Measurements from ENCODE around the gene ERBB2. TPM values are rescaled to one million over a fixed set of nuclear protein-coding genes. Genes with fewer than 3 reads are reported as not detected.

The ERBB2 gene
- total and polyA plus RNA-seq, 9 of the 15 experiments (the other 6 are each of a cell fraction or from before 2014, with no cell fraction given), result 0.74 to 5.6 (median 3.3) TPM

GRCh38 chr17:39722965-39723848 lies 23.3 kb downstream of the ERBB2 start (continued):
- no peak for TF ChIP-seq DLX4 (CRISPR knock-in tag; IDR thresholded peaks at IDR 0.05)
- no peak for TF ChIP-seq CREB3L1 (IDR thresholded peaks at IDR 0.05; ENCODE audit: borderline replicate concordance, low read depth)
- TF ChIP-seq, protein P1, sequence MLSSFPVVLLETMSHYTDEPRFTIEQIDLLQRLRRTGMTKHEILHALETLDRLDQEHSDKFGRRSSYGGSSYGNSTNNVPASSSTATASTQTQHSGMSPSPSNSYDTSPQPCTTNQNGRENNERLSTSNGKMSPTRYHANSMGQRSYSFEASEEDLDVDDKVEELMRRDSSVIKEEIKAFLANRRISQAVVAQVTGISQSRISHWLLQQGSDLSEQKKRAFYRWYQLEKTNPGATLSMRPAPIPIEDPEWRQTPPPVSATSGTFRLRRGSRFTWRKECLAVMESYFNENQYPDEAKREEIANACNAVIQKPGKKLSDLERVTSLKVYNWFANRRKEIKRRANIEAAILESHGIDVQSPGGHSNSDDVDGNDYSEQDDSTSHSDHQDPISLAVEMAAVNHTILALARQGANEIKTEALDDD (IDR thresholded peaks at IDR 0.05), result no peak
- no peak for TF ChIP-seq ELF4 (CRISPR knock-in tag; IDR thresholded peaks at IDR 0.05)
- no peak for TF ChIP-seq NFE2L1 (tag; IDR thresholded peaks at IDR 0.05; ENCODE audit: borderline replicate concordance, low read depth)
- TF ChIP-seq HOXB6 (CRISPR knock-in tag; IDR thresholded peaks at IDR 0.05; ENCODE audit: borderline replicate concordance), result no peak
- no peak for TF ChIP-seq ZNF12 (CRISPR knock-in tag; IDR thresholded peaks at IDR 0.05)
- no peak for TF ChIP-seq CSDE1 (IDR thresholded peaks at IDR 0.05)
- TF ChIP-seq ELK3 (CRISPR knock-in tag; IDR thresholded peaks at IDR 0.05), result no peak
- no peak for TF ChIP-seq HDAC3 (IDR thresholded peaks at IDR 0.05; ENCODE audit: borderline replicate concordance, partially characterized antibody)
- no peak for TF ChIP-seq PHTF2 (CRISPR knock-in tag; IDR thresholded peaks at IDR 0.05)
- TF ChIP-seq ZNF584 (CRISPR knock-in tag; IDR thresholded peaks at IDR 0.05; ENCODE audit: low read depth), result no peak
- no peak for TF ChIP-seq NR2F6 (CRISPR knock-in tag; IDR thresholded peaks at IDR 0.05)
- no peak for TF ChIP-seq NR0B1 (IDR thresholded peaks at IDR 0.05; ENCODE audit: partially characterized antibody)
- no peak for TF ChIP-seq TEAD4 (IDR thresholded peaks at IDR 0.05; ENCODE audit: low read length)
- no peak for TF ChIP-seq TEAD4 (CRISPR knock-in tag; IDR thresholded peaks at IDR 0.05; ENCODE audit: borderline replicate concordance)
- no peak for TF ChIP-seq ATF1 (CRISPR knock-in tag; IDR thresholded peaks at IDR 0.05)
- 0 out of 2 replicates have a peak, but pooled peaks have one; percentile 33 for TF ChIP-seq ATF1 (tag; IDR thresholded peaks at IDR 0.05)
- TF ChIP-seq, protein P2, sequence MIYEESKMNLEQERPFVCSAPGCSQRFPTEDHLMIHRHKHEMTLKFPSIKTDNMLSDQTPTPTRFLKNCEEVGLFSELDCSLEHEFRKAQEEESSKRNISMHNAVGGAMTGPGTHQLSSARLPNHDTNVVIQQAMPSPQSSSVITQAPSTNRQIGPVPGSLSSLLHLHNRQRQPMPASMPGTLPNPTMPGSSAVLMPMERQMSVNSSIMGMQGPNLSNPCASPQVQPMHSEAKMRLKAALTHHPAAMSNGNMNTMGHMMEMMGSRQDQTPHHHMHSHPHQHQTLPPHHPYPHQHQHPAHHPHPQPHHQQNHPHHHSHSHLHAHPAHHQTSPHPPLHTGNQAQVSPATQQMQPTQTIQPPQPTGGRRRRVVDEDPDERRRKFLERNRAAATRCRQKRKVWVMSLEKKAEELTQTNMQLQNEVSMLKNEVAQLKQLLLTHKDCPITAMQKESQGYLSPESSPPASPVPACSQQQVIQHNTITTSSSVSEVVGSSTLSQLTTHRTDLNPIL (CRISPR knock-in tag; IDR thresholded peaks at IDR 0.05), result no peak
- no peak for TF ChIP-seq ZNF23 (CRISPR knock-in tag; IDR thresholded peaks at IDR 0.05)
